ENCODE results near the gene SYT5. TPM values are rescaled to one million over a fixed set of nuclear protein-coding genes. Genes with fewer than 3 reads are reported as not detected.
"Not testable (repeated sequence)": the region's sequence is repeated elsewhere in the genome, so short reads cannot be mapped to it uniquely, and the experiment has no call there.

The SYT5 gene
- total RNA-seq, 1 donor from 2014 or later: 23.7 TPM

GRCh38 chr19:55174425-55175116 is 5.5 kb downstream of the SYT5 start:
- DNase-seq: no peak
- Mint-ChIP-seq H3K36me3 (ENCODE audit: unreplicated experiment) (peaks cover 5% of the 10 kb centered on the region), H3K27me3 (ENCODE audit: unreplicated experiment) (peaks cover 22% of the 10 kb centered on the region), H3K4me1 (ENCODE audit: low read depth, unreplicated experiment) (peaks cover 11% of the 10 kb centered on the region), H3K4me3 (ENCODE audit: unreplicated experiment) (peak overlapping the region; percentile 77), H3K9me3 (ENCODE audit: unreplicated experiment) (peaks cover 14% of the 10 kb centered on the region), H3K27ac (ENCODE audit: unreplicated experiment) (no peak overlapping the region)
- no peak for TF ChIP-seq CTCF (IDR thresholded peaks at IDR 0.05; ENCODE audit: partially characterized antibody, unreplicated experiment)

- H3K27ac Mint-ChIP-seq (ENCODE audit: unreplicated experiment): no peak overlapping the region
- H3K36me3 Mint-ChIP-seq (ENCODE audit: unreplicated experiment): peaks cover 5% of the 10 kb centered on the region
- TF ChIP-seq CTCF (IDR thresholded peaks at IDR 0.05; ENCODE audit: partially characterized antibody, unreplicated experiment): no peak
- H3K4me1 Mint-ChIP-seq (ENCODE audit: low read depth, unreplicated experiment): peaks cover 11% of the 10 kb centered on the region
- peak overlapping the region; percentile 77 for H3K4me3 Mint-ChIP-seq (ENCODE audit: unreplicated experiment)
- peaks cover 25% of the 10 kb centered on the region for H3K27me3 Mint-ChIP-seq (ENCODE audit: unreplicated experiment)
- peaks cover 14% of the 10 kb centered on the region for H3K9me3 Mint-ChIP-seq (ENCODE audit: unreplicated experiment)
- DNase-seq: peak; percentile 75
These were observed 6.2 kb downstream of the SYT5 start for GRCh38 chr19:55173714-55174409.

- peak overlapping the region; percentile 83 for H3K4me3 Mint-ChIP-seq (ENCODE audit: unreplicated experiment)
- H3K27me3 Mint-ChIP-seq (ENCODE audit: unreplicated experiment): peaks cover 25% of the 10 kb centered on the region
- TF ChIP-seq CTCF (IDR thresholded peaks at IDR 0.05; ENCODE audit: partially characterized antibody, unreplicated experiment): no peak
- peaks cover 11% of the 10 kb centered on the region for H3K9me3 Mint-ChIP-seq (ENCODE audit: unreplicated experiment)
- no peaks in the 10 kb centered on the region for H3K36me3 Mint-ChIP-seq (ENCODE audit: unreplicated experiment)
- DNase-seq: peak; percentile 34
- peaks cover 8% of the 10 kb centered on the region for H3K4me1 Mint-ChIP-seq (ENCODE audit: low read depth, unreplicated experiment)
- no peak overlapping the region for H3K27ac Mint-ChIP-seq (ENCODE audit: unreplicated experiment)
These were observed 6.8 kb downstream of the SYT5 start for GRCh38 chr19:55173186-55173713.

- peaks cover 25% of the 10 kb centered on the region for H3K27me3 Mint-ChIP-seq (ENCODE audit: unreplicated experiment)
These were observed 7.3 kb downstream of the SYT5 start for GRCh38 chr19:55172741-55173140.

GRCh38 chr19:55172318-55172717 is 7.8 kb downstream of the SYT5 start:
- H3K4me1 Mint-ChIP-seq (ENCODE audit: low read depth, unreplicated experiment); H3K9me3 Mint-ChIP-seq (ENCODE audit: unreplicated experiment); H3K36me3 Mint-ChIP-seq (ENCODE audit: unreplicated experiment); DNase-seq: not testable (repeated sequence)
- H3K27me3 Mint-ChIP-seq (ENCODE audit: unreplicated experiment): peaks cover 25% of the 10 kb centered on the region
- peak overlapping the region; percentile 89 for H3K27ac Mint-ChIP-seq (ENCODE audit: unreplicated experiment)
- peak overlapping the region; percentile 83 for H3K4me3 Mint-ChIP-seq (ENCODE audit: unreplicated experiment)

More at GRCh38 chr19:55172741-55173140, 7.3 kb downstream of the SYT5 start:
- Mint-ChIP-seq H3K27ac (ENCODE audit: unreplicated experiment) (peak overlapping the region; percentile 89), H3K4me1 (ENCODE audit: low read depth, unreplicated experiment) (peaks cover 8% of the 10 kb centered on the region), H3K36me3 (ENCODE audit: unreplicated experiment) (no peaks in the 10 kb centered on the region), H3K9me3 (ENCODE audit: unreplicated experiment) (peaks cover 10% of the 10 kb centered on the region), H3K4me3 (ENCODE audit: unreplicated experiment) (peak overlapping the region; percentile 83)
- no peak for TF ChIP-seq CTCF (IDR thresholded peaks at IDR 0.05; ENCODE audit: partially characterized antibody, unreplicated experiment)
- DNase-seq: no peak

Data from glutamatergic neuron (in vitro differentiated cells).